HepG2 (cell line): ENCODE measurements around the gene CSNK1D. TPM values are rescaled to one million over a fixed set of nuclear protein-coding genes. Genes with fewer than 3 reads are reported as not detected.

ENCODE experiments used
- ATAD3A ChIP-seq: sonication (generic); formaldehyde crosslinking; IDR thresholded peaks from 2 replicates; pipeline ENCODE4 v1.4.0; 2020; ENCODE audit warnings: missing genetic modification reagents
- TCF7L2 ChIP-seq: IDR thresholded peaks from 2 replicates; pipeline ENCODE4 v1.6.1; 2011; ENCODE audit warnings: mild to moderate bottlenecking, low read depth, low read length, moderate library complexity
- polyA plus RNA-seq, 8 experiments: library from polyadenylated mRNA; depleted of rRNA in 3 of 8; stranded (reverse) in 7 of 8; unstranded in 1 of 8; fragments of >200 nt; fragmentation: Illumina TruSeq in 4 of 8; extraction: Trizol in 4 of 8; gene quantifications; 2 replicates each; pipeline versions ENCODE4 v1.2.1 to v1.2.3, GENCODE V29; 2011 to 2016; ENCODE audit warnings: low read depth in 4 of 8, missing spikeins in 1 of 8, mixed read lengths in 1 of 8; ENCODE audit not compliant: insufficient read depth in 1 of 8
- total RNA-seq, 5 experiments: library from RNA; depleted of rRNA; stranded (reverse); fragments of >200 nt; fragmentation: Illumina TruSeq; extraction: Trizol; gene quantifications; 2 replicates each; pipeline ENCODE4 v1.2.3, GENCODE V29; 2016; ENCODE audit warnings: low read depth in 1 of 5
- TF ChIP-seq, protein P1 (sequence below), 2 experiments: IDR thresholded peaks; 2 replicates each; pipeline ENCODE4 v1.6.1; 2011 to 2012; ENCODE audit warnings: low read length in 2 of 2, borderline replicate concordance in 1 of 2, low read depth in 1 of 2, mild to moderate bottlenecking in 1 of 2, moderate library complexity in 1 of 2
- TF ChIP-seq, protein P2 (sequence below): sonication (generic); formaldehyde crosslinking; IDR thresholded peaks from 2 replicates; pipeline ENCODE4 v1.4.0; 2020; ENCODE audit warnings: mild to moderate bottlenecking, missing genetic modification reagents
- TF ChIP-seq, protein P3 (sequence below): sonication (generic); formaldehyde crosslinking; IDR thresholded peaks from 2 replicates; pipeline ENCODE4 v1.8.1; 2022; ENCODE audit warnings: low read depth, mild to moderate bottlenecking, missing genetic modification reagents
- TF ChIP-seq, protein P4 (sequence below): sonication (generic); formaldehyde crosslinking; conservative IDR thresholded peaks from 2 replicates; pipeline ENCODE4 v1.4.0; 2020; ENCODE audit warnings: missing genetic modification reagents

CSNK1D gene
- total and polyA plus RNA-seq, 2 of the 13 experiments (the other 11 are each of a cell fraction or from before 2014, with no cell fraction given), result 31.5 to 128 TPM

DNA sequence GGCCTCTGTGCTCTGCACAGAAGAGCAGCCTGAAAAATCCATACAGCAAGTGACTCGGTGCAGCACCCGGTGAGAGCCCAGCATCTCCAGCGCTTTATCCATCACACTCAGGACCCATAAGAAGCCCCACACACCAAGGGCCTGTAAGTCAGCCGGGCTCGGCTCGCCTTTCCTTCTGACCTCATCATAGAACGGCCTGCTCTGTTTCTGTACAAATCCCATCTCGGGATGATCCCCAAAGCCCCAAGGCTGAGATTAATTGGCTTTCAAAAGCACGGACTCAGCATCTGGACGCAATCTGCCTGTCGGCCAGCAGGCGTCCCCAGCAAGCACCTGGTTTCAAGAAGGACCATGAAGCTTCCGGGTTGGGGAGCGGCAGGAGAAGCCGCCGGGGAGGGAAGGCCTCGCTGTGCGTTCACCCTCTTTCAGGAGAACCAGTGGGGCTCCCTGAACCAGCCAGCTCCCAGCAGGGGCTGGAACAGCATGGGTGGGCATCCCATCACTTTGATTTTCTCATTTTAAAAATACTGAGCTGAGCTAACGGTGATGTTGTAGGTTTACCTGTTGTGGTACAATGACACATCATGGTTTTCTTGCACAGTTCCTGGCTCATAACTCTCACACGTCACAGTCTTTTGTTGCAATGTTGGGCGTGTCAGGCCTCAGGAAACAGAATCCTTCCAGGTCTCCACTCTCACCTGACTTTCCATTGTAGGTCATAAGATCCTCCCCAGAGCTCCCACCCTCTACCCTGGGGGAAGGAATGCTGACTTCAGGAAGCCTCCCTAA lies 67.6 kb downstream of the CSNK1D start (continued):
- TF ChIP-seq, protein P1, sequence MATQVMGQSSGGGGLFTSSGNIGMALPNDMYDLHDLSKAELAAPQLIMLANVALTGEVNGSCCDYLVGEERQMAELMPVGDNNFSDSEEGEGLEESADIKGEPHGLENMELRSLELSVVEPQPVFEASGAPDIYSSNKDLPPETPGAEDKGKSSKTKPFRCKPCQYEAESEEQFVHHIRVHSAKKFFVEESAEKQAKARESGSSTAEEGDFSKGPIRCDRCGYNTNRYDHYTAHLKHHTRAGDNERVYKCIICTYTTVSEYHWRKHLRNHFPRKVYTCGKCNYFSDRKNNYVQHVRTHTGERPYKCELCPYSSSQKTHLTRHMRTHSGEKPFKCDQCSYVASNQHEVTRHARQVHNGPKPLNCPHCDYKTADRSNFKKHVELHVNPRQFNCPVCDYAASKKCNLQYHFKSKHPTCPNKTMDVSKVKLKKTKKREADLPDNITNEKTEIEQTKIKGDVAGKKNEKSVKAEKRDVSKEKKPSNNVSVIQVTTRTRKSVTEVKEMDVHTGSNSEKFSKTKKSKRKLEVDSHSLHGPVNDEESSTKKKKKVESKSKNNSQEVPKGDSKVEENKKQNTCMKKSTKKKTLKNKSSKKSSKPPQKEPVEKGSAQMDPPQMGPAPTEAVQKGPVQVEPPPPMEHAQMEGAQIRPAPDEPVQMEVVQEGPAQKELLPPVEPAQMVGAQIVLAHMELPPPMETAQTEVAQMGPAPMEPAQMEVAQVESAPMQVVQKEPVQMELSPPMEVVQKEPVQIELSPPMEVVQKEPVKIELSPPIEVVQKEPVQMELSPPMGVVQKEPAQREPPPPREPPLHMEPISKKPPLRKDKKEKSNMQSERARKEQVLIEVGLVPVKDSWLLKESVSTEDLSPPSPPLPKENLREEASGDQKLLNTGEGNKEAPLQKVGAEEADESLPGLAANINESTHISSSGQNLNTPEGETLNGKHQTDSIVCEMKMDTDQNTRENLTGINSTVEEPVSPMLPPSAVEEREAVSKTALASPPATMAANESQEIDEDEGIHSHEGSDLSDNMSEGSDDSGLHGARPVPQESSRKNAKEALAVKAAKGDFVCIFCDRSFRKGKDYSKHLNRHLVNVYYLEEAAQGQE (IDR thresholded peaks at IDR 0.05; ENCODE audit: borderline replicate concordance in 1 of 2, low read depth in 1 of 2, low read length in 2 of 2), result no peak
- TF ChIP-seq, protein P2, sequence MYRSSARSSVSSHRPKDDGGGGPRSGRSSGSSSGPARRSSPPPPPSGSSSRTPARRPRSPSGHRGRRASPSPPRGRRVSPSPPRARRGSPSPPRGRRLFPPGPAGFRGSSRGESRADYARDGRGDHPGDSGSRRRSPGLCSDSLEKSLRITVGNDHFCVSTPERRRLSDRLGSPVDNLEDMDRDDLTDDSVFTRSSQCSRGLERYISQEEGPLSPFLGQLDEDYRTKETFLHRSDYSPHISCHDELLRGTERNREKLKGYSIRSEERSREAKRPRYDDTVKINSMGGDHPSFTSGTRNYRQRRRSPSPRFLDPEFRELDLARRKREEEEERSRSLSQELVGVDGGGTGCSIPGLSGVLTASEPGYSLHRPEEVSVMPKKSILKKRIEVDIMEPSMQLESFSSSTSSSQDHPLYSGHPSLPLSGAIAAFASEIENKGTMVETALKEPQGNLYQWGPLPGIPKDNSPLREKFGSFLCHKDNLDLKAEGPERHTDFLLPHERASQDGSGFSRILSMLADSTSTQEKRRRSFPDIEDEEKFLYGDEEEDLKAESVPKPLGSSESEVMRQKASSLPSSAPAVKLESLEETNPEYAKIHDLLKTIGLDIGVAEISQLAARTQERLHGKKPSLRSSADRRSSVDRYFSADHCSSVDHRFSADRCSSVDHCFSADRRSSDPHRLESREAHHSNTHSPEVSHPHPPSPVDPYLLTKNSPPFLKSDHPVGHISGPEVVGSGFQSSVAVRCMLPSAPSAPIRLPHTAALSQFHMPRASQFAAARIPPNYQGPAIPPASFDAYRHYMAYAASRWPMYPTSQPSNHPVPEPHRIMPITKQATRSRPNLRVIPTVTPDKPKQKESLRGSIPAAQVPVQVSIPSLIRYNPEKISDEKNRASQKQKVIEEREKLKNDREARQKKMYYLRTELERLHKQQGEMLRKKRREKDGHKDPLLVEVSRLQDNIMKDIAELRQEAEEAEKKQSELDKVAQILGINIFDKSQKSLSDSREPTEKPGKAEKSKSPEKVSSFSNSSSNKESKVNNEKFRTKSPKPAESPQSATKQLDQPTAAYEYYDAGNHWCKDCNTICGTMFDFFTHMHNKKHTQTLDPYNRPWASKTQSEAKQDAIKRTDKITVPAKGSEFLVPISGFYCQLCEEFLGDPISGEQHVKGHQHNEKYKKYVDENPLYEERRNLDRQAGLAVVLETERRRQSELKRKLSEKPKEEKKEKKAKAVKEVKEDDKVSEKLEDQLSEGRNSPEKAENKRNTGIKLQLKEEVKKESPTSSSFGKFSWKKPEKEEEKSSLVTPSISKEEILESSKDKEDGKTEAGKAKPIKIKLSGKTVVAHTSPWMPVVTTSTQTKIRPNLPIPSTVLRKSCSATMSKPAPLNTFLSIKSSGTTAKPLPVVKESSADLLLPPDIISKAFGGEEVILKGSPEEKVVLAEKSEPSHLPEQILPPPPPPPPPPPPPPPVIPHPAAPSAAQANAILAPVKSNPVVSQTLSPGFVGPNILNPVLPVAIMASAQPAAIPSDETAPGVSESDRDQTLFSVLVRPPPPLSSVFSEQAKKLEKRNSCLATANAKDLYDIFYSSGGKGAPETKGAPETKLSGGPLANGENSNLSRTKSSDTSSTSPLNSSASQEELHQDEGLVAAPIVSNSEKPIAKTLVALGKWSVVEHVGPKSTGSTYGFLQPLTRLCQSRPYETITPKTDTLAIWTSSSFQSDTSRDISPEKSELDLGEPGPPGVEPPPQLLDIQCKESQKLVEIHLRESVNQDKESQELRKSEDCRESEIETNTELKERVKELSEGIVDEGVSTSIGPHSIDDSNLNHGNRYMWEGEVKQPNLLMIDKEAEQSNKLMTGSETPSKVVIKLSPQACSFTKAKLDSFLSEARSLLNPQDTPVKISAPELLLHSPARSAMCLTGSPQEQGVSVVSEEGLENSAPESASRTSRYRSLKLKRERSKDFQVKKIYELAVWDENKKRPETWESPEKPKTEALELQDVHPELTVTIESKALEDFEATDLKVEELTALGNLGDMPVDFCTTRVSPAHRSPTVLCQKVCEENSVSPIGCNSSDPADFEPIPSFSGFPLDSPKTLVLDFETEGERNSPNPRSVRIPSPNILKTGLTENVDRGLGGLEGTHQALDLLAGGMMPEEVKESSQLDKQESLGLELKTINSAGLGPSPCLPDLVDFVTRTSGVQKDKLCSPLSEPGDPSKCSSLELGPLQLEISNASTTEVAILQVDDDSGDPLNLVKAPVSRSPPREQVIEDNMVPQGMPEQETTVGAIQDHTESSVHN (CRISPR knock-in tag), result no peak
- TF ChIP-seq, protein P3, sequence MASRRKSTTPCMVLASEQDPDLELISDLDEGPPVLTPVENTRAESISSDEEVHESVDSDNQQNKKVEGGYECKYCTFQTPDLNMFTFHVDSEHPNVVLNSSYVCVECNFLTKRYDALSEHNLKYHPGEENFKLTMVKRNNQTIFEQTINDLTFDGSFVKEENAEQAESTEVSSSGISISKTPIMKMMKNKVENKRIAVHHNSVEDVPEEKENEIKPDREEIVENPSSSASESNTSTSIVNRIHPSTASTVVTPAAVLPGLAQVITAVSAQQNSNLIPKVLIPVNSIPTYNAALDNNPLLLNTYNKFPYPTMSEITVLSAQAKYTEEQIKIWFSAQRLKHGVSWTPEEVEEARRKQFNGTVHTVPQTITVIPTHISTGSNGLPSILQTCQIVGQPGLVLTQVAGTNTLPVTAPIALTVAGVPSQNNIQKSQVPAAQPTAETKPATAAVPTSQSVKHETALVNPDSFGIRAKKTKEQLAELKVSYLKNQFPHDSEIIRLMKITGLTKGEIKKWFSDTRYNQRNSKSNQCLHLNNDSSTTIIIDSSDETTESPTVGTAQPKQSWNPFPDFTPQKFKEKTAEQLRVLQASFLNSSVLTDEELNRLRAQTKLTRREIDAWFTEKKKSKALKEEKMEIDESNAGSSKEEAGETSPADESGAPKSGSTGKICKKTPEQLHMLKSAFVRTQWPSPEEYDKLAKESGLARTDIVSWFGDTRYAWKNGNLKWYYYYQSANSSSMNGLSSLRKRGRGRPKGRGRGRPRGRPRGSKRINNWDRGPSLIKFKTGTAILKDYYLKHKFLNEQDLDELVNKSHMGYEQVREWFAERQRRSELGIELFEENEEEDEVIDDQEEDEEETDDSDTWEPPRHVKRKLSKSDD, result no peak
- TF ChIP-seq, protein P4, sequence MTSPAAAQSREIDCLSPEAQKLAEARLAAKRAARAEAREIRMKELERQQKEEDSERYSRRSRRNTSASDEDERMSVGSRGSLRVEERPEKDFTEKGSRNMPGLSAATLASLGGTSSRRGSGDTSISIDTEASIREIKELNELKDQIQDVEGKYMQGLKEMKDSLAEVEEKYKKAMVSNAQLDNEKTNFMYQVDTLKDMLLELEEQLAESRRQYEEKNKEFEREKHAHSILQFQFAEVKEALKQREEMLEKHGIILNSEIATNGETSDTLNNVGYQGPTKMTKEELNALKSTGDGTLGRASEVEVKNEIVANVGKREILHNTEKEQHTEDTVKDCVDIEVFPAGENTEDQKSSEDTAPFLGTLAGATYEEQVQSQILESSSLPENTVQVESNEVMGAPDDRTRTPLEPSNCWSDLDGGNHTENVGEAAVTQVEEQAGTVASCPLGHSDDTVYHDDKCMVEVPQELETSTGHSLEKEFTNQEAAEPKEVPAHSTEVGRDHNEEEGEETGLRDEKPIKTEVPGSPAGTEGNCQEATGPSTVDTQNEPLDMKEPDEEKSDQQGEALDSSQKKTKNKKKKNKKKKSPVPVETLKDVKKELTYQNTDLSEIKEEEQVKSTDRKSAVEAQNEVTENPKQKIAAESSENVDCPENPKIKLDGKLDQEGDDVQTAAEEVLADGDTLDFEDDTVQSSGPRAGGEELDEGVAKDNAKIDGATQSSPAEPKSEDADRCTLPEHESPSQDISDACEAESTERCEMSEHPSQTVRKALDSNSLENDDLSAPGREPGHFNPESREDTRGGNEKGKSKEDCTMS, result 0 out of 2 replicates have a peak, but pooled peaks have one; percentile 21
- TF ChIP-seq TCF7L2, result no peak
- no peak for TF ChIP-seq ATAD3A (CRISPR knock-in tag)
